ENCODE data around the gene PPARG. TPM values are rescaled to one million over a fixed set of nuclear protein-coding genes. Genes with fewer than 3 reads are reported as not detected.
A peak's percentile ranks its signal among the peaks of the same experiment; 100 is the strongest.

Gene PPARG
- total and polyA plus RNA-seq, 2 of the 13 experiments (the other 11 are each of a cell fraction or from before 2014, with no cell fraction given), result 13.9 to 58.3 TPM

DNA sequence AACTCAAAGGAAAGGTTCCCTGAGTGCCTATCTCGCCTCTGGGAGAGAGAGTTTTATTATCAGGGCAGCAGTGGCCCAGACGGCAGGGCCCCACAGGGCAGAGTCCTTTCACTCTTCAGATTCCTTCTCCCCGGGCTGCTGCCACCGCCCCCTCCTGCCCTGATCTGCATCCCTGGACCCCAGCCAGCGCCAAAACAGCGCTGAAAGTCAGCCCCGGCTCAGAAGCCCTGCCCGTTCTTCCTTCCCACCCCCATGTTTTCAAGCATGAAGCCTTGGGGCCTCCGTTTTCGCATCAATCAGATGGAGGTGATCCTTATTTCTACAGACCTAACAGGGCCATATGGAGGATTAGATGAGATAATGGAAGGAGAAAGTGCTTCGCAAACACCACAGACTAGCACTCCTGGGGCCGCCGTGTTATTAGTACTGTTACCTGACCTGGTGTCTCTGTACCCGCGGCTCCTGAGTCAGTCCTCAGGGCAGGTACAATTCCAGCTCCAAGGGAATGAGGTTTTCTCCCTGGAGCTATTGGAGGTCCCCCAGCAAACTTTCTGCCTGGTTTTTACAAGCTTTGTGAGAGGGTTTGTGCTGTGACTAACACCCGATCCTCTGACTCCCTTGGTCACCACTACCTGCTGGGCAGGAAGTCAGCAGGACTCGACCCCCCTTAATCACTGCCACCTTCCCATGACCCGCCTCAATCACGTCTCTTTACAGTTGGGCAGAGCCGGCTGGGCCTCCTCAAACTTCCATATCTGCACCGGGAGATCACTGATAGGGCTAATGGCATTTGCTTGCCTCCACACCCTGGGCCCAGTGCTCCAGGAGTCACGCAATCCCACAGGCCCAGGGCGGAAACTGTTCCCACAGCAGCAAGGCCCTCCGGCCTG lies 156.0 kb downstream of the PPARG start (continued):
- TF ChIP-seq MTF2 (CRISPR knock-in tag; IDR thresholded peaks at IDR 0.05; ENCODE audit: borderline replicate concordance), result no peak
- TF ChIP-seq ZNF317 (CRISPR knock-in tag; IDR thresholded peaks at IDR 0.05), result no peak
- no peak for TF ChIP-seq ZNF44 (CRISPR knock-in tag; IDR thresholded peaks at IDR 0.05)
- no peak for TF ChIP-seq ZNF530 (CRISPR knock-in tag; IDR thresholded peaks at IDR 0.05; ENCODE audit: low read depth)
- TF ChIP-seq ASH2L (IDR thresholded peaks at IDR 0.05; ENCODE audit: insufficient read length, low read depth, low read length), result peak; percentile 89
- no peak; the same call in 1 of the 2 replicates for TF ChIP-seq ELF3 (CRISPR knock-in tag; IDR thresholded peaks at IDR 0.05)
- TF ChIP-seq FOXA1 (IDR thresholded peaks at IDR 0.05), result no peak
- TF ChIP-seq FOXA1 (CRISPR knock-in tag; IDR thresholded peaks at IDR 0.05), result no peak
- TF ChIP-seq, protein P1, sequence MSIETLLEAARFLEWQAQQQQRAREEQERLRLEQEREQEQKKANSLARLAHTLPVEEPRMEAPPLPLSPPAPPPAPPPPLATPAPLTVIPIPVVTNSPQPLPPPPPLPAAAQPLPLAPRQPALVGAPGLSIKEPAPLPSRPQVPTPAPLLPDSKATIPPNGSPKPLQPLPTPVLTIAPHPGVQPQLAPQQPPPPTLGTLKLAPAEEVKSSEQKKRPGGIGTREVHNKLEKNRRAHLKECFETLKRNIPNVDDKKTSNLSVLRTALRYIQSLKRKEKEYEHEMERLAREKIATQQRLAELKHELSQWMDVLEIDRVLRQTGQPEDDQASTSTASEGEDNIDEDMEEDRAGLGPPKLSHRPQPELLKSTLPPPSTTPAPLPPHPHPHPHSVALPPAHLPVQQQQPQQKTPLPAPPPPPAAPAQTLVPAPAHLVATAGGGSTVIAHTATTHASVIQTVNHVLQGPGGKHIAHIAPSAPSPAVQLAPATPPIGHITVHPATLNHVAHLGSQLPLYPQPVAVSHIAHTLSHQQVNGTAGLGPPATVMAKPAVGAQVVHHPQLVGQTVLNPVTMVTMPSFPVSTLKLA (IDR thresholded peaks at IDR 0.05), result no peak
- TF ChIP-seq ZNF605 (CRISPR knock-in tag; IDR thresholded peaks at IDR 0.05), result no peak
- TF ChIP-seq SMAD3 (CRISPR knock-in tag; IDR thresholded peaks at IDR 0.05), result no peak; the same call in 1 of the 2 replicates
- TF ChIP-seq ZNF724P (CRISPR knock-in tag; IDR thresholded peaks at IDR 0.05; ENCODE audit: borderline replicate concordance), result no peak
- TF ChIP-seq, protein P2, sequence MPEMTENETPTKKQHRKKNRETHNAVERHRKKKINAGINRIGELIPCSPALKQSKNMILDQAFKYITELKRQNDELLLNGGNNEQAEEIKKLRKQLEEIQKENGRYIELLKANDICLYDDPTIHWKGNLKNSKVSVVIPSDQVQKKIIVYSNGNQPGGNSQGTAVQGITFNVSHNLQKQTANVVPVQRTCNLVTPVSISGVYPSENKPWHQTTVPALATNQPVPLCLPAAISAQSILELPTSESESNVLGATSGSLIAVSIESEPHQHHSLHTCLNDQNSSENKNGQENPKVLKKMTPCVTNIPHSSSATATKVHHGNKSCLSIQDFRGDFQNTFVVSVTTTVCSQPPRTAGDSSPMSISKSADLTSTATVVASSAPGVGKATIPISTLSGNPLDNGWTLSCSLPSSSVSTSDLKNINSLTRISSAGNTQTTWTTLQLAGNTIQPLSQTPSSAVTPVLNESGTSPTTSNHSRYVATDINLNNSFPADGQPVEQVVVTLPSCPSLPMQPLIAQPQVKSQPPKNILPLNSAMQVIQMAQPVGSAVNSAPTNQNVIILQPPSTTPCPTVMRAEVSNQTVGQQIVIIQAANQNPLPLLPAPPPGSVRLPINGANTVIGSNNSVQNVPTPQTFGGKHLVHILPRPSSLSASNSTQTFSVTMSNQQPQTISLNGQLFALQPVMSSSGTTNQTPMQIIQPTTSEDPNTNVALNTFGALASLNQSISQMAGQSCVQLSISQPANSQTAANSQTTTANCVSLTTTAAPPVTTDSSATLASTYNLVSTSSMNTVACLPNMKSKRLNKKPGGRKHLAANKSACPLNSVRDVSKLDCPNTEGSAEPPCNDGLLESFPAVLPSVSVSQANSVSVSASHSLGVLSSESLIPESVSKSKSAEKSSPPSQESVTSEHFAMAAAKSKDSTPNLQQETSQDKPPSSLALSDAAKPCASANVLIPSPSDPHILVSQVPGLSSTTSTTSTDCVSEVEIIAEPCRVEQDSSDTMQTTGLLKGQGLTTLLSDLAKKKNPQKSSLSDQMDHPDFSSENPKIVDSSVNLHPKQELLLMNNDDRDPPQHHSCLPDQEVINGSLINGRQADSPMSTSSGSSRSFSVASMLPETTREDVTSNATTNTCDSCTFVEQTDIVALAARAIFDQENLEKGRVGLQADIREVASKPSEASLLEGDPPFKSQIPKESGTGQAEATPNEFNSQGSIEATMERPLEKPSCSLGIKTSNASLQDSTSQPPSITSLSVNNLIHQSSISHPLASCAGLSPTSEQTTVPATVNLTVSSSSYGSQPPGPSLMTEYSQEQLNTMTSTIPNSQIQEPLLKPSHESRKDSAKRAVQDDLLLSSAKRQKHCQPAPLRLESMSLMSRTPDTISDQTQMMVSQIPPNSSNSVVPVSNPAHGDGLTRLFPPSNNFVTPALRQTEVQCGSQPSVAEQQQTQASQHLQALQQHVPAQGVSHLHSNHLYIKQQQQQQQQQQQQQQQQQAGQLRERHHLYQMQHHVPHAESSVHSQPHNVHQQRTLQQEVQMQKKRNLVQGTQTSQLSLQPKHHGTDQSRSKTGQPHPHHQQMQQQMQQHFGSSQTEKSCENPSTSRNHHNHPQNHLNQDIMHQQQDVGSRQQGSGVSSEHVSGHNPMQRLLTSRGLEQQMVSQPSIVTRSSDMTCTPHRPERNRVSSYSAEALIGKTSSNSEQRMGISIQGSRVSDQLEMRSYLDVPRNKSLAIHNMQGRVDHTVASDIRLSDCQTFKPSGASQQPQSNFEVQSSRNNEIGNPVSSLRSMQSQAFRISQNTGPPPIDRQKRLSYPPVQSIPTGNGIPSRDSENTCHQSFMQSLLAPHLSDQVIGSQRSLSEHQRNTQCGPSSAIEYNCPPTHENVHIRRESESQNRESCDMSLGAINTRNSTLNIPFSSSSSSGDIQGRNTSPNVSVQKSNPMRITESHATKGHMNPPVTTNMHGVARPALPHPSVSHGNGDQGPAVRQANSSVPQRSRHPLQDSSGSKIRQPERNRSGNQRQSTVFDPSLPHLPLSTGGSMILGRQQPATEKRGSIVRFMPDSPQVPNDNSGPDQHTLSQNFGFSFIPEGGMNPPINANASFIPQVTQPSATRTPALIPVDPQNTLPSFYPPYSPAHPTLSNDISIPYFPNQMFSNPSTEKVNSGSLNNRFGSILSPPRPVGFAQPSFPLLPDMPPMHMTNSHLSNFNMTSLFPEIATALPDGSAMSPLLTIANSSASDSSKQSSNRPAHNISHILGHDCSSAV (CRISPR knock-in tag; IDR thresholded peaks at IDR 0.05; ENCODE audit: borderline replicate concordance), result no peak
- TF ChIP-seq, protein P3, sequence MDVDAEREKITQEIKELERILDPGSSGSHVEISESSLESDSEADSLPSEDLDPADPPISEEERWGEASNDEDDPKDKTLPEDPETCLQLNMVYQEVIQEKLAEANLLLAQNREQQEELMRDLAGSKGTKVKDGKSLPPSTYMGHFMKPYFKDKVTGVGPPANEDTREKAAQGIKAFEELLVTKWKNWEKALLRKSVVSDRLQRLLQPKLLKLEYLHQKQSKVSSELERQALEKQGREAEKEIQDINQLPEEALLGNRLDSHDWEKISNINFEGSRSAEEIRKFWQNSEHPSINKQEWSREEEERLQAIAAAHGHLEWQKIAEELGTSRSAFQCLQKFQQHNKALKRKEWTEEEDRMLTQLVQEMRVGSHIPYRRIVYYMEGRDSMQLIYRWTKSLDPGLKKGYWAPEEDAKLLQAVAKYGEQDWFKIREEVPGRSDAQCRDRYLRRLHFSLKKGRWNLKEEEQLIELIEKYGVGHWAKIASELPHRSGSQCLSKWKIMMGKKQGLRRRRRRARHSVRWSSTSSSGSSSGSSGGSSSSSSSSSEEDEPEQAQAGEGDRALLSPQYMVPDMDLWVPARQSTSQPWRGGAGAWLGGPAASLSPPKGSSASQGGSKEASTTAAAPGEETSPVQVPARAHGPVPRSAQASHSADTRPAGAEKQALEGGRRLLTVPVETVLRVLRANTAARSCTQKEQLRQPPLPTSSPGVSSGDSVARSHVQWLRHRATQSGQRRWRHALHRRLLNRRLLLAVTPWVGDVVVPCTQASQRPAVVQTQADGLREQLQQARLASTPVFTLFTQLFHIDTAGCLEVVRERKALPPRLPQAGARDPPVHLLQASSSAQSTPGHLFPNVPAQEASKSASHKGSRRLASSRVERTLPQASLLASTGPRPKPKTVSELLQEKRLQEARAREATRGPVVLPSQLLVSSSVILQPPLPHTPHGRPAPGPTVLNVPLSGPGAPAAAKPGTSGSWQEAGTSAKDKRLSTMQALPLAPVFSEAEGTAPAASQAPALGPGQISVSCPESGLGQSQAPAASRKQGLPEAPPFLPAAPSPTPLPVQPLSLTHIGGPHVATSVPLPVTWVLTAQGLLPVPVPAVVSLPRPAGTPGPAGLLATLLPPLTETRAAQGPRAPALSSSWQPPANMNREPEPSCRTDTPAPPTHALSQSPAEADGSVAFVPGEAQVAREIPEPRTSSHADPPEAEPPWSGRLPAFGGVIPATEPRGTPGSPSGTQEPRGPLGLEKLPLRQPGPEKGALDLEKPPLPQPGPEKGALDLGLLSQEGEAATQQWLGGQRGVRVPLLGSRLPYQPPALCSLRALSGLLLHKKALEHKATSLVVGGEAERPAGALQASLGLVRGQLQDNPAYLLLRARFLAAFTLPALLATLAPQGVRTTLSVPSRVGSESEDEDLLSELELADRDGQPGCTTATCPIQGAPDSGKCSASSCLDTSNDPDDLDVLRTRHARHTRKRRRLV (CRISPR knock-in tag; IDR thresholded peaks at IDR 0.05), result 0 out of 2 replicates have a peak, but pooled peaks have one; percentile 41

Measured in HepG2 (cell line).